Hepatocyte (in vitro differentiated cells): ENCODE results near the gene NLRC5. TPM values are rescaled to one million over a fixed set of nuclear protein-coding genes. Genes with fewer than 3 reads are reported as not detected.

Experiments
- DNase-seq: peaks from one replicate; pipeline ENCODE4 v3.0.0-alpha.2; 2016; ENCODE audit warnings: low spot score
- H2AFZ ChIP-seq: fragments of 200-600 bp; sonication (generic); 2 replicates; pipeline ENCODE4 v1.6.0; 2016; ENCODE audit warnings: antibody characterized with exemption, mild to moderate bottlenecking
- H3K27ac ChIP-seq: fragments of 200-600 bp; sonication (generic); 2 replicates; pipeline ENCODE4 v1.5.1; 2016; ENCODE audit warnings: mild to moderate bottlenecking
- H3K27me3 ChIP-seq: fragments of 200-600 bp; sonication (generic); 2 replicates; pipeline ENCODE4 v1.6.1; 2016
- H3K36me3 ChIP-seq: fragments of 200-600 bp; sonication (generic); replicated peaks from 2 replicates; pipeline ENCODE4 v1.5.1; 2016; ENCODE audit warnings: low read depth; ENCODE audit not compliant: insufficient read depth
- H3K4me1 ChIP-seq: fragments of 200-600 bp; sonication (generic); 2 replicates; pipeline ENCODE4 v1.5.1; 2016; ENCODE audit warnings: mild to moderate bottlenecking, moderate library complexity; ENCODE audit not compliant: insufficient read depth
- H3K4me2 ChIP-seq: fragments of 200-600 bp; sonication (generic); 2 replicates; pipeline ENCODE4 v1.6.0; 2016
- H3K4me3 ChIP-seq: fragments of 200-600 bp; sonication (generic); 2 replicates; pipeline ENCODE4 v1.5.1; 2016; ENCODE audit warnings: mild to moderate bottlenecking
- H3K79me2 ChIP-seq: fragments of 200-600 bp; sonication (generic); 2 replicates; pipeline ENCODE4 v1.6.0; 2017; ENCODE audit warnings: mild to moderate bottlenecking
- H3K9me2 ChIP-seq: fragments of 200-600 bp; sonication (generic); replicated peaks from 2 replicates; pipeline ENCODE4 v1.6.0; 2017; ENCODE audit warnings: mild to moderate bottlenecking; ENCODE audit not compliant: insufficient read depth
- H3K9me3 ChIP-seq: fragments of 200-600 bp; sonication (generic); 2 replicates; pipeline ENCODE4 v1.5.1; 2016; ENCODE audit warnings: low read depth, mild to moderate bottlenecking
- H4K20me1 ChIP-seq: fragments of 200-600 bp; sonication (generic); 2 replicates; pipeline ENCODE4 v1.6.0; 2016; ENCODE audit warnings: mild to moderate bottlenecking; ENCODE audit not compliant: insufficient read depth, poor library complexity, severe bottlenecking
- EZH2 ChIP-seq: fragments of 200-600 bp; sonication (generic); IDR thresholded peaks from 2 replicates; pipeline ENCODE4 v1.6.1; 2016; ENCODE audit warnings: antibody characterized with exemption, mild to moderate bottlenecking, borderline replicate concordance
- EZH2phosphoT487 ChIP-seq: fragments of 200-600 bp; sonication (generic); IDR thresholded peaks from one replicate; pipeline ENCODE4 v1.6.1; 2018; ENCODE audit warnings: antibody characterized with exemption, mild to moderate bottlenecking, low read depth, moderate library complexity; ENCODE audit not compliant: unreplicated experiment, severe bottlenecking
- WGBS: methylation state at CpG from one replicate; pipeline ENCODE4 v1.1.6; 2016; ENCODE audit warnings: low lambda C conversion rate; ENCODE audit errors: missing lambda C conversion rate; 5-methylcytosine and 5-hydroxymethylcytosine counted together
- polyA plus RNA-seq: library from polyadenylated mRNA; unstranded; fragments of >200 nt; fragmentation: Nextera tagmentation; extraction: Ambion mirVana; gene quantifications from 2 replicates; pipeline ENCODE4 v1.2.1, GENCODE V29; 2016
- total RNA-seq: library from RNA; depleted of rRNA; stranded (reverse); fragments of >200 nt; gene quantifications from 2 replicates; pipeline ENCODE4 v1.2.3, GENCODE V29; 2014
- TF ChIP-seq, protein P1 (sequence below): fragments of 200-600 bp; sonication (generic); IDR thresholded peaks from 2 replicates; pipeline ENCODE4 v1.5.1; 2016; ENCODE audit warnings: antibody characterized with exemption, mild to moderate bottlenecking; ENCODE audit not compliant: poor library complexity

Gene NLRC5
- total and polyA plus RNA-seq, 2 experiments from 2014 or later: 6.4 to 7.0 TPM

DNA sequence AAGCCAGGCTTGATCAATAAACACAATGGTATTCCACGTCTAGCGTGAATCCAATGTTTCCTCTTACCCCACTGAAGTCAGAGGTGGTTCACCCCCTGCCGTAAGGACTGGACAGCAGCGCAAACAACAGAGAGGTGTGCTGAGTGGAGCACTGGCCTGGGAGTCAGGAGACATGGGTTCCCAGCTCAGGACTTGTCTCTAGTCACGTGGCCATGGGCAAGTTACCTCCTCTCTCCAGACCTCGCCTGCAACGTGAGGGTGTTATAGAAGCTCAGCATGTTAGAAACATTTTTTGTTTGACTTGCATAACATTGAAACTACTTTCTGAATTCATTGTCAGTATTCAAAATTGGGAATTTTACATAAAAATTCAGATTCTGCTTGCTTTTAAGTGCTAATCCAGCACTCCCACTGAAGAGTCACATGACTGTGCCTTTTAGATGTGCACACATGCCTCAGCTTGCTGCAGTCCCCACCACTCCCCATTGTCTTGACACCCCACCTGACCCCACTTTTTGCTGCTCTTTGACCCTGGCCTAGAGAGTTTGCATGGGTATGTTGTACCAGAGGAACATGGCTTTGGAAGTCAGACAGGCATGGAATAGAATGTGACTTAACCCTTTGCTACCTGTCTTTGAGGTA lies 94.2 kb downstream of the NLRC5 start:
- 81% methylated on average over 7 of the region's 7 CpGs for WGBS

DNA sequence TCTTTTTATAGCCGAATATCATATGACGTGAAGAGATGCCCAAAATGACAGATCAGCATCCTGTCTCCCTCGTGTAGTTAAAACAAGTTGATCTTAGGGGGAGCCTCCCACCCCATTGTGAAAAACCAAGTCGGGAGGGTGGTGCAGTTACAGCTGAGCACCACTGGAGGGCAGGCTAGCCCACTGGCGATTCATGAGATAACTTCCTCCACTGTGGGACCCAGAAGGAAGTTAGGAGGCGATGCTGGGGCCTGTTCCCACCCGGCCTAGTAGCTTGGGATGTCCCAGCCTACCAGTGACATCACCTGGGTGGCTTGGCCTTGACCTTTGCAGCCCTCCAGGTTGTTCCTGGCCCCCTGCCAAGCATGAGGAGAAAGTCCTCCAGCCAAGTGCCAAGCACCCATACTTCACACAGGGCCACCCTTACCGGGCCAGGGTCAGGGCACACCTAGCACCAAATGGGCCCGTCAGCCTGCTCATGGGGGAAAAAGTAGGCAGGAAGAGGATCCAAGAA lies 95.0 kb downstream of the NLRC5 start:
- TF ChIP-seq, protein P1, sequence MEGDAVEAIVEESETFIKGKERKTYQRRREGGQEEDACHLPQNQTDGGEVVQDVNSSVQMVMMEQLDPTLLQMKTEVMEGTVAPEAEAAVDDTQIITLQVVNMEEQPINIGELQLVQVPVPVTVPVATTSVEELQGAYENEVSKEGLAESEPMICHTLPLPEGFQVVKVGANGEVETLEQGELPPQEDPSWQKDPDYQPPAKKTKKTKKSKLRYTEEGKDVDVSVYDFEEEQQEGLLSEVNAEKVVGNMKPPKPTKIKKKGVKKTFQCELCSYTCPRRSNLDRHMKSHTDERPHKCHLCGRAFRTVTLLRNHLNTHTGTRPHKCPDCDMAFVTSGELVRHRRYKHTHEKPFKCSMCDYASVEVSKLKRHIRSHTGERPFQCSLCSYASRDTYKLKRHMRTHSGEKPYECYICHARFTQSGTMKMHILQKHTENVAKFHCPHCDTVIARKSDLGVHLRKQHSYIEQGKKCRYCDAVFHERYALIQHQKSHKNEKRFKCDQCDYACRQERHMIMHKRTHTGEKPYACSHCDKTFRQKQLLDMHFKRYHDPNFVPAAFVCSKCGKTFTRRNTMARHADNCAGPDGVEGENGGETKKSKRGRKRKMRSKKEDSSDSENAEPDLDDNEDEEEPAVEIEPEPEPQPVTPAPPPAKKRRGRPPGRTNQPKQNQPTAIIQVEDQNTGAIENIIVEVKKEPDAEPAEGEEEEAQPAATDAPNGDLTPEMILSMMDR: peak; percentile 97
- TF ChIP-seq EZH2phosphoT487 (no peak), EZH2 (no peak)
- no peaks in the 10 kb centered on the region for H3K9me3 ChIP-seq
- 26% methylated on average over 9 of the region's 9 CpGs for whole genome bisulfite sequencing

More for the DNA sequence above, 94.2 kb downstream of the NLRC5 start:
- no peak overlapping the region for H3K4me3 ChIP-seq
- H3K79me2 ChIP-seq: no peaks in the 10 kb centered on the region
- TF ChIP-seq, protein P1: no peak
- no peak for TF ChIP-seq EZH2phosphoT487
- no peak for TF ChIP-seq EZH2
- H3K9me2 ChIP-seq: no peaks in the 10 kb centered on the region
- H3K36me3 ChIP-seq: no peaks in the 10 kb centered on the region
- H3K27me3 ChIP-seq: no peaks in the 10 kb centered on the region
- no peaks in the 10 kb centered on the region for H3K4me1 ChIP-seq
- DNase-seq: no peak
- no peak overlapping the region for H2AFZ ChIP-seq
- H3K27ac ChIP-seq: no peak overlapping the region
- no peaks in the 10 kb centered on the region for H4K20me1 ChIP-seq
- H3K4me2 ChIP-seq: no peak overlapping the region
- H3K9me3 ChIP-seq: no peaks in the 10 kb centered on the region

DNA sequence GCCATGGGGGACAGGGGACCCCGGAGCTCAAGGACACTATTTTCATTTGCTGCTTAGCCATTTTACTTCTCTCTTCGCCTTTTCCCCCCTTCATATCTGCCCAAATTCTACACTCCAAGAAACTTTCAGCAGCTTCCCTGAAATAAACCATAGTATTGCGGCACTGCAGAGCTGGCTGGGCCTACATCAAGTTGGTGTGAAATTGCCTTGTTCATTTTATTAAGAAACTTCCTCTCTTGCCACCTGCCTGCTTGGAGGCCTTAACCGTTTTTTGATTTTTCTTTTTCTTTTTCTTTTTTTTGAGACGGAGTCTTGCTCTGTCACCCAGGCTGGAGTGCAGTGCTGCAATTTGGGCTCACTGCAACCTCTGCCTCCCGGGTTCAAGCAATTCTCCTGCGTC lies 95.6 kb downstream of the NLRC5 start:
- H4K20me1 ChIP-seq: no peaks in the 10 kb centered on the region
- H3K9me3 ChIP-seq: no peaks in the 10 kb centered on the region
- H3K36me3 ChIP-seq: no peaks in the 10 kb centered on the region
- WGBS: 90% methylated on average over 7 of the region's 7 CpGs
- H3K27ac ChIP-seq: no peak overlapping the region
- H2AFZ ChIP-seq: no peak overlapping the region
- H3K9me2 ChIP-seq: no peaks in the 10 kb centered on the region
- no peaks in the 10 kb centered on the region for H3K27me3 ChIP-seq
- TF ChIP-seq EZH2phosphoT487 (no peak), EZH2 (no peak)
- TF ChIP-seq, protein P1: no peak
- DNase-seq: no peak
- no peak overlapping the region for H3K4me2 ChIP-seq
- no peak overlapping the region for H3K4me3 ChIP-seq
- H3K4me1 ChIP-seq: no peaks in the 10 kb centered on the region
- no peaks in the 10 kb centered on the region for H3K79me2 ChIP-seq

More for the DNA sequence above, 95.0 kb downstream of the NLRC5 start:
- H3K79me2 ChIP-seq: no peaks in the 10 kb centered on the region
- no peaks in the 10 kb centered on the region for H3K4me1 ChIP-seq
- peak; percentile 86 for DNase-seq
- no peak overlapping the region for H3K4me2 ChIP-seq
- H3K4me3 ChIP-seq: no peak overlapping the region
- H3K27ac ChIP-seq: no peak overlapping the region
- H3K27me3 ChIP-seq: no peaks in the 10 kb centered on the region
- no peak overlapping the region for H2AFZ ChIP-seq
- no peaks in the 10 kb centered on the region for H3K36me3 ChIP-seq
- no peaks in the 10 kb centered on the region for H4K20me1 ChIP-seq
- no peaks in the 10 kb centered on the region for H3K9me2 ChIP-seq
